ENCODE measurements around the gene NTF3.

GRCh38 chr12:5430641-5431603, 986 bp upstream of the NTF3 start:
- TF ChIP-seq POLR2A (IDR thresholded peaks at IDR 0.05; ENCODE audit: low read depth, low read length) (no peak), TAF1 (IDR thresholded peaks at IDR 0.05; ENCODE audit: borderline replicate concordance, low read depth, low read length) (no peak)

Data from GM12892 (cell line).